Sigmoid colon (tissue), 7 donors: ENCODE results near the gene FGF12. TPM values are rescaled to one million over a fixed set of nuclear protein-coding genes. Genes with fewer than 3 reads are reported as not detected.
A peak's percentile ranks its signal among the peaks of the same experiment; 100 is the strongest.

Experiments
- DNase-seq: peaks from one replicate; pipeline ENCODE4 v3.0.0-alpha.2; 2019
- H3K27ac ChIP-seq, 4 donors: fragments of 200-600 bp; sonication (generic); one replicate each; pipeline ENCODE4 v1.5.1; 2016 to 2019; ENCODE audit warnings: mild to moderate bottlenecking in 1 of 4
- H3K27me3 ChIP-seq, 3 donors: fragments of 200-600 bp; sonication (generic); one replicate each; pipeline ENCODE4 v1.5.1; 2019; ENCODE audit warnings: mild to moderate bottlenecking in 1 of 3
- H3K36me3 ChIP-seq, 4 donors: fragments of 200-600 bp; sonication (generic); one replicate each; pipeline ENCODE4 v1.5.1; 2016 to 2019
- H3K4me1 ChIP-seq, 4 donors: fragments of 200-600 bp; sonication (generic); one replicate each; pipeline ENCODE4 v1.5.1; 2017 to 2019
- H3K4me3 ChIP-seq, 4 donors: fragments of 200-600 bp; sonication (generic); one replicate each; pipeline ENCODE4 v1.5.1; 2017 to 2019; ENCODE audit warnings: mild to moderate bottlenecking in 2 of 4, moderate library complexity in 1 of 4
- H3K9me3 ChIP-seq, 4 donors: fragments of 200-600 bp in 3 of 4; sonication (generic) in 3 of 4; one replicate each; pipeline versions ENCODE4 v1.5.1 to v1.6.1; 2013 to 2019
- CTCF ChIP-seq, 4 experiments: fragments of 450-650 bp in 3 of 4; fragments of 200-600 bp in 1 of 4; IDR thresholded peaks; one replicate each; pipeline ENCODE4 v1.5.1; 2016 to 2019; ENCODE audit warnings: antibody characterized with exemption in 4 of 4, mild to moderate bottlenecking in 3 of 4, moderate library complexity in 2 of 4
- EP300 ChIP-seq, 4 donors: sonication (generic); formaldehyde crosslinking; IDR thresholded peaks; one replicate each; pipeline ENCODE4 v1.6.1; 2017; ENCODE audit warnings: antibody characterized with exemption in 4 of 4
- POLR2A ChIP-seq, 2 donors: fragments of 450-650 bp; IDR thresholded peaks; one replicate each; pipeline ENCODE4 v1.6.1; 2016; ENCODE audit warnings: antibody characterized with exemption in 2 of 2, mild to moderate bottlenecking in 2 of 2, moderate library complexity in 2 of 2
- POLR2AphosphoS5 ChIP-seq, 4 donors: sonication (generic); formaldehyde crosslinking; IDR thresholded peaks; one replicate each; pipeline ENCODE4 v1.6.1; 2017; ENCODE audit warnings: antibody characterized with exemption in 4 of 4
- WGBS, 2 donors: extraction: QIAGEN DNeasy Blood & Tissue Kit; methylation state at CpG; one replicate each; pipeline ENCODE4 v1.1.7; 2013; 5-methylcytosine and 5-hydroxymethylcytosine counted together
- intact Hi-C: fragments of 100-400 bp; cut with DNase I; formaldehyde crosslinking; loops from one replicate; pipeline ENCODE4 v1.15.1; 2023
- polyA plus RNA-seq, 3 donors: library from polyadenylated mRNA; stranded (reverse); fragments of 200-250 nt; gene quantifications; one replicate each; pipeline ENCODE4 v1.2.3, GENCODE V29; 2013
- total RNA-seq, 4 donors: library from RNA; depleted of rRNA; stranded (reverse); fragments of >200 nt; gene quantifications; one replicate each; pipeline ENCODE4 v1.1.0, GENCODE V29; 2016
- donor health status: healthy with polysubstance abuse.
- donor health status: Bipolar disorder and iron deficiency.
- donor health status: healthy.

FGF12 gene
- total and polyA plus RNA-seq, 7 donors: 0.32 to 7.8 (median 1.8) TPM

DNA sequence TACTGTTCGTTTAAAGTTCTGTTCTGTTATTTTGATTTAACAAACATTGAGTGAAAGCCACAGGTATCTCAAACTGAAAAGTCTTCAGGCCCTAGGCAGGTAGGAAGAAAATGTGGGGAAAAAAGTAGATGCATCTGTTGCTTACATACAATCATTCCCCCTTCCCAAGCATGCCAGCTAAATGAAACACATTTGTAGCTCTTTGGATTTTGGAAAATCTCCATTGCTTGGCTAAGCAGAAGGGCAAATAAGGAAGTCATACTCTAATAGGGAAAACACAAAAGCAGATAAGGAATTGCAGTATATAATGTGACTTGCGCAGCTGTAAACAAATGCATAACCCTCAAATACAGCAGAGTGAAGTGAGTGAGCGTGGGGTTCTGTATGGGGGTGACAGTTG lies 375.9 kb downstream of the FGF12 start:
- no peak overlapping the region for H3K4me3 ChIP-seq
- intact Hi-C loops: no loop called here
- H3K27me3 ChIP-seq: no peaks in the 10 kb centered on the region
- H3K36me3 ChIP-seq: no peaks in the 10 kb centered on the region
- H3K27ac ChIP-seq: peak overlapping the region in 1 of 4 donors; percentile 22
- TF ChIP-seq POLR2A (IDR thresholded peaks at IDR 0.05) (no peak), EP300 (IDR thresholded peaks at IDR 0.05) (no peak), CTCF (IDR thresholded peaks at IDR 0.05) (no peak), POLR2AphosphoS5 (IDR thresholded peaks at IDR 0.05) (no peak)
- H3K9me3 ChIP-seq: no peaks in the 10 kb centered on the region
- DNase-seq: no peak
- WGBS, 2 donors: 47 to 85% methylated on average over 3 of the region's 3 CpGs
- H3K4me1 ChIP-seq: no peaks in the 10 kb centered on the region

- 70 to 88% methylated on average over 1 of the region's 1 CpG for WGBS, 2 donors
- TF ChIP-seq CTCF (IDR thresholded peaks at IDR 0.05): no peak
- no peak for TF ChIP-seq POLR2A (IDR thresholded peaks at IDR 0.05)
- no peak for TF ChIP-seq POLR2AphosphoS5 (IDR thresholded peaks at IDR 0.05)
- TF ChIP-seq EP300 (IDR thresholded peaks at IDR 0.05): no peak
- no peaks in the 10 kb centered on the region for H3K36me3 ChIP-seq
- DNase-seq: no peak
- intact Hi-C loops: no loop called here
- no peak overlapping the region for H3K4me3 ChIP-seq
- no peak overlapping the region for H3K27ac ChIP-seq
- no peaks in the 10 kb centered on the region for H3K27me3 ChIP-seq
- no peaks in the 10 kb centered on the region for H3K9me3 ChIP-seq
- no peaks in the 10 kb centered on the region for H3K4me1 ChIP-seq
These were observed 387.3 kb downstream of the FGF12 start for GRCh38 chr3:192340031-192340430.

DNA sequence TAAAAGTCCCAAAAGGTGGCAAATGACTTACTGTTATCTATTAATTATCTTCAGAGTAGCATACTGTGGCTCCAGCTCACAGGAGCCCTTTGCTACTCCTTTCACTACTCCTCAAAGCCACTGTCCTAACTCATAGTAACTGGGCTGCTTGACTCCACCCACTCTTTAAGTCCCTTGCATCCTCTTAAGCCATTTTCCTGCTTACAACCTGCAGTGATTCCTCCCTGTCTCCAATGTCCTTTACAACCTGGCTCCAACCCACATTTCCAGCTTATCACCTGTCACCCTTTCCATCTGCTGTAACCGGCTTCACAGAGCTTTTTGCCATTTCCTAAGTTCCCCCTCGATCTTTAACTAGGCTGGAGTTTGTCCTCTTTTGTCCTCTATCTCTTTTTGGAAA lies 388.1 kb downstream of the FGF12 start:
- TF ChIP-seq EP300 (IDR thresholded peaks at IDR 0.05) (no peak), CTCF (IDR thresholded peaks at IDR 0.05) (no peak), POLR2AphosphoS5 (IDR thresholded peaks at IDR 0.05) (no peak), POLR2A (IDR thresholded peaks at IDR 0.05) (no peak)
- WGBS, 2 donors: 55 to 76% methylated on average over 2 of the region's 2 CpGs
- intact Hi-C loops: no loop called here
- Histone ChIP-seq H3K36me3 (no peaks in the 10 kb centered on the region), H3K4me1 (no peaks in the 10 kb centered on the region), H3K27ac (no peak overlapping the region), H3K9me3 (no peaks in the 10 kb centered on the region), H3K4me3 (no peak overlapping the region), H3K27me3 (no peaks in the 10 kb centered on the region)
- no peak for DNase-seq

GRCh38 chr3:192336286-192336685 lies 391.1 kb downstream of the FGF12 start:
- WGBS, 2 donors: 65 to 79% methylated on average over 5 of the region's 5 CpGs
- intact Hi-C loops: no loop called here

More at GRCh38 chr3:192336286-192336685, 391.1 kb downstream of the FGF12 start:
- H3K27ac ChIP-seq: no peak overlapping the region
- no peaks in the 10 kb centered on the region for H3K4me1 ChIP-seq
- no peaks in the 10 kb centered on the region for H3K36me3 ChIP-seq
- no peaks in the 10 kb centered on the region for H3K9me3 ChIP-seq
- H3K27me3 ChIP-seq: peaks cover 0 to 4% (median 0%) of the 10 kb centered on the region in 3 donors
- TF ChIP-seq POLR2AphosphoS5 (IDR thresholded peaks at IDR 0.05) (no peak), EP300 (IDR thresholded peaks at IDR 0.05) (no peak), POLR2A (IDR thresholded peaks at IDR 0.05) (no peak), CTCF (IDR thresholded peaks at IDR 0.05) (no peak)
- DNase-seq: no peak
- no peak overlapping the region for H3K4me3 ChIP-seq
